GM21619 (cell line): ENCODE measurements around the gene H2AZ2.
"Not testable (repeated sequence)": the region's sequence is repeated elsewhere in the genome, so short reads cannot be mapped to it uniquely, and the experiment has no call there.

ENCODE experiments used
- ATAC-seq: cut with Tn5 transposase; IDR thresholded peaks from one replicate; pipeline ENCODE4 v1.9.1; 2021; ENCODE audit not compliant: unreplicated experiment

The H2AZ2 gene

DNA sequence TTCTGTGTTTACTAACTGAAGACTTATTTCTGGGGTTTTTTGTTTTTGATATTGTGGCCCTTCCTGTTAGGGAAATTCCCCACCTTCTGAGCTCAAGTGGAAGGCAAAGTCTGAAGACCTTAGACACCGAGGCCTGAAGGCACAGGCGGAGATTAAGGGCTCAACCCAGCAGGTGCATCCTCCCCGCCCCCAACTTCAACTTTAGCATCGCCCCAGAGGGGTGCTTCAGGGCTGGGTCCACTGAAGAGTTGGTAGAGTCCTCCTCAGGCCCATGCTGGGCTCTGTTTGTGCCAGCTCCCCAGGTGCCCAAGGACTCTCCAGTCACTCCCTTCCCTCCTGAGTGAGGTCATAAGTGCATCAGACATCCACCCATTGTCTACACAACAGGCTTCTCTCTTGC is 60.8 kb downstream of the H2AZ2 start:
- no peak for ATAC-seq

DNA sequence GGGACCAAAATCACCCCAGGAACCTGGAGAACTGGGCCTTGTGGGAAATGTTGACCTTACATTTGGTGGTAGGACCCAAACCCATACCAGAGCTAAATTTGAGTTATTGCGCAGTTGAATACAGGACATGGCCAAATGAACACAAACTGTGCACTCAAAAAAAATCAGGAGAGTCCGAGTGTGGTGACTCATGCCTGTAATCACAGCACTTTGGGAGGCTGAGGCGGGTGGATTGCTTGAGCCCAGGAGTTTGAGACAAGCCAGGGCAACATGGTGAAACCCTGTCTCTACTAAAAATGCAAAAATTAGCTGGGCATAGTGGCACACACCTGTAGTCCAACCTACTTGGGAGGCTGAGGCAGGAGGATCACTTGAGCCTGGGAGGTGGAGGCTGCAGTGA is 62.7 kb downstream of the H2AZ2 start:
- ATAC-seq: not testable (repeated sequence)

DNA sequence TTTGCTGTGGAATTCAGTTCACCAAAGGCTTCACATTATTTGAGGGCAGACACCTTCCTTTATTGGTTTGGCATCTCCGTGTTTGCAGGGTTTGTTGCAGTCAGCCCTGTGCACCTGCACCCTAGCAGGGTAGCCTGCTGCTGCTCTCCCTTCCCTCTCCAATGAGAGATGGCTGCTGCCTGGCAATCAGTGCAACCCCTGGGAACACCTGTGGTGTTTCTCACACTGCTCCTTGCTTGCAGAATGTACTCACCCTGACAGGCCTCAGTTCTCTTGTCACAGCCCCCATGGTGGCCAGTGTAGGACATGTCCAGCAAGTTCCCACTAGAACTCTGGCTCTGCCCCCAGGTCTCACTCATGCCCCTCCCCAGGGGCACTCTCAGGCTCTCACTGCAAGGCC is 63.5 kb downstream of the H2AZ2 start:
- no peak for ATAC-seq

DNA sequence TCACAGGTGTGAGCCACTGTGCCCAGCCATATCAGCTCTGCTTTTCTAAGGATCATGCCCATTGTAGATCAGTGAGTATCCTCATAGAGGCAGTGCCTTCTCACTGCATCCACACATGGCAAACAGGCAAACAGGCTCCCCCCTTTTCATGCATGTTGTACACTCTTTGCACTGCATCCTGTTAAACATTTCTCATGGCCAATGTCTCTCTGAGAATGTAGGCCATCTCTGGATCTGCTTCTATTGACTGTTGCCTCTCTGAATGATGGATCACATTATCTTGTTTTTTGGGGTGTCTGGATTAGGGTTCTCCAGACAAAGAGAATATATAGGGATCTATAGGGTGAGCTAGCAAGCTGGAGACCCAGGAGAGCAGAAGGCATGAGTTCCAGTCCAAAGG is 64.5 kb downstream of the H2AZ2 start:
- ATAC-seq: no peak

DNA sequence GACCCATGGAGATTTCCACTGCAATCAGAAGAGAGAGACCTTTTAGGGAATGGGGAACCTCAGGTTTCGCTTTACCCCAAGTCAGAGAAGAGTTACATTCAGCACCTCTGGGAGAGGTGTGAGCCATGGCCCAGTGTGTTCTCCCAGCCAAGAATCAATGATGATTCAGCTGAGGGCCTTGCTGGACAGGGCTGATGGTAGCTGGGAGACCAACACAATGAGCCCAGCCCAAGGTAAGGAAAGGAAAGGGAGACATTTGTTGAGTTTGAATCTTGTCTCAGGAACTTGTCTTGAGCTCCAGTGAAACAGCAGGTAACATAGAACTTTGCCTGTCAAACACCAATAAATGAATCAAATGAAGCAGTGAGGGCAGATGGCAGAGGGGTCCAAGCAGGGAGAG is 65.4 kb downstream of the H2AZ2 start:
- ATAC-seq: no peak
